Activated CD4-positive, CD25-positive, alpha-beta regulatory T cell (primary cell): ENCODE measurements around the gene CD47.
A peak's percentile ranks its signal among the peaks of the same experiment; 100 is the strongest.

Experiments used
- DNase-seq, 4 experiments: peaks; one replicate each; lab custom pipeline; 2025; lab: John Stamatoyannopoulos, UW

The CD47 gene

GRCh38 chr3:108117241-108117775 is 26.5 kb upstream of the CD47 start:
- DNase-seq = no peak

- DNase-seq = no peak
These were observed 23.7 kb upstream of the CD47 start for GRCh38 chr3:108114423-108115065.

- DNase-seq = no peak
These were observed 23.1 kb upstream of the CD47 start for GRCh38 chr3:108113975-108114374.

- DNase-seq = no peak
These were observed 20.1 kb upstream of the CD47 start for GRCh38 chr3:108110934-108111333.

- no peak for DNase-seq
These were observed 17.6 kb upstream of the CD47 start for GRCh38 chr3:108108416-108108815.

- DNase-seq = no peak
These were observed 15.6 kb upstream of the CD47 start for GRCh38 chr3:108106449-108106848.

GRCh38 chr3:108106031-108106430 is 15.2 kb upstream of the CD47 start:
- DNase-seq = no peak

- no peak for DNase-seq
These were observed 13.3 kb upstream of the CD47 start for GRCh38 chr3:108103886-108104797.

GRCh38 chr3:108103040-108103751 is 12.4 kb upstream of the CD47 start:
- no peak for DNase-seq

GRCh38 chr3:108102420-108103039 is 11.7 kb upstream of the CD47 start:
- no peak for DNase-seq

GRCh38 chr3:108100906-108101660 is 10.3 kb upstream of the CD47 start:
- no peak for DNase-seq

- no peak for DNase-seq
These were observed 9.0 kb upstream of the CD47 start for GRCh38 chr3:108099679-108100428.

- no peak for DNase-seq
These were observed 8.4 kb upstream of the CD47 start for GRCh38 chr3:108099244-108099643.

- DNase-seq = no peak
These were observed 7.2 kb upstream of the CD47 start for GRCh38 chr3:108098003-108098370.

GRCh38 chr3:108097322-108098002 is 6.6 kb upstream of the CD47 start:
- no peak for DNase-seq

GRCh38 chr3:108096532-108097321 is 5.9 kb upstream of the CD47 start:
- no peak for DNase-seq

GRCh38 chr3:108093616-108094015 is 2.8 kb upstream of the CD47 start:
- peak in 1 of 4 experiments; percentile 4 for DNase-seq

- DNase-seq = no peak
These were observed 2.2 kb upstream of the CD47 start for GRCh38 chr3:108093021-108093420.

GRCh38 chr3:108092501-108092900 is 1.7 kb upstream of the CD47 start:
- DNase-seq = no peak
